OCI-LY3 (cell line): ENCODE data around the gene MAMSTR.

Experiments
- CTCF ChIP-seq: fragments of 200-600, 300-600 bp; sonication (generic); IDR thresholded peaks from 2 replicates; pipeline ENCODE4 v1.5.1; 2014; ENCODE audit warnings: antibody characterized with exemption, low read length, low read depth
- EZH2phosphoT487 ChIP-seq: fragments of 200-600 bp; shearing (Covaris generic); IDR thresholded peaks from 2 replicates; pipeline ENCODE4 v1.6.1; 2018; ENCODE audit warnings: antibody characterized with exemption, mixed run types, low read depth

GRCh38 chr19:48750351-48750750 is 30.8 kb upstream of the MAMSTR start:
- TF ChIP-seq EZH2phosphoT487 (no peak), CTCF (no peak)
